SK-N-MC (cell line): Measurements from ENCODE around the gene BORCS8.

Experiments
- EZH2 ChIP-seq: fragments of 200-600 bp; sonication (generic); IDR thresholded peaks from one replicate; pipeline ENCODE4 v1.6.1; 2017; ENCODE audit warnings: antibody characterized with exemption
- FOXP2 ChIP-seq: optimal IDR thresholded peaks from 2 replicates; pipeline ENCODE3; 2011; ENCODE audit warnings: mild to moderate bottlenecking, moderate library complexity; ENCODE audit not compliant: insufficient read depth; ENCODE audit errors: extremely low read length, control extremely low read depth
- POLR2AphosphoS5 ChIP-seq: IDR thresholded peaks from 2 replicates; pipeline ENCODE4 v1.6.1; 2012; ENCODE audit warnings: mild to moderate bottlenecking, low read depth, low read length, borderline replicate concordance

DNA sequence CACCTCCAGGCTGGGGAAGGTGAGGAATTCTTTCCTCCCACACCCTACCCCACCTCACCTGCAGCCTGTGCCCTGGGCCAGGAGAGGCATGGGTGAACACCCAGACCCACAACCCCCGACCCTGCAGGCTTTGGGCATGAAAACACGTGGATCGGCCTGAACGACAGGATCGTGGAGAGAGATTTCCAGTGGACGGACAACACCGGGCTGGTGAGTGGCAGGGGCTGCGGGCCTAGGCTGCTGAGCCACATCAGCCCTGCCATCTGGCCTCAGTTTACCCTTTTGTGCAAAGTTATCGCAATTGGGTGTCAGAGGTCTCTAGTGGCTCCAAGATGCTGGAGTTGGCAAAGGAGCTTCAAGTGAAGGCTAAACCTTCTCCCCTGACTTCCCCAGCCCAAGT is 48.5 kb upstream of the BORCS8 start:
- no peak for TF ChIP-seq POLR2AphosphoS5
- TF ChIP-seq EZH2, result no peak
- no peak for TF ChIP-seq FOXP2
